ENCODE measurements around the gene CD70.
"Not testable (repeated sequence)": the region's sequence is repeated elsewhere in the genome, so short reads cannot be mapped to it uniquely, and the experiment has no call there.

DNA sequence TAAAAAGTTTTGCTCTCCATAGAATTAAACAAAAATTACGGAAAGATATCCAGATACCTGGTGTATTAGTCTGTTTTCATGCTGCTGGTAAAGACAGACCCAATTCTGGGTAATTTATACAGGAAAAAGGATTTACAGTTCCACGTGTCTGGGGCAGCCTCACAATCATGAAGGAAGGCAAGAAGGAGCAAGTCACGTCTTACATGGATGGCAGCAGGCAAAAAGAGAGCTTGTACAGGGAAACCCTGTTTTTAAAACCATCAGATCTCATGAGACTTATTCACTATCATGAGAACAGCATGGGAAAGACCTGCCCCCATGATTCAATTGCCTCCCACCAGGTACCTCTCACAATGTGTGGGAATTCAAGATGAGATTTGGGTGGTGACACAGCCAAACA is 24.2 kb downstream of the CD70 start:
- TF ChIP-seq, protein P1, sequence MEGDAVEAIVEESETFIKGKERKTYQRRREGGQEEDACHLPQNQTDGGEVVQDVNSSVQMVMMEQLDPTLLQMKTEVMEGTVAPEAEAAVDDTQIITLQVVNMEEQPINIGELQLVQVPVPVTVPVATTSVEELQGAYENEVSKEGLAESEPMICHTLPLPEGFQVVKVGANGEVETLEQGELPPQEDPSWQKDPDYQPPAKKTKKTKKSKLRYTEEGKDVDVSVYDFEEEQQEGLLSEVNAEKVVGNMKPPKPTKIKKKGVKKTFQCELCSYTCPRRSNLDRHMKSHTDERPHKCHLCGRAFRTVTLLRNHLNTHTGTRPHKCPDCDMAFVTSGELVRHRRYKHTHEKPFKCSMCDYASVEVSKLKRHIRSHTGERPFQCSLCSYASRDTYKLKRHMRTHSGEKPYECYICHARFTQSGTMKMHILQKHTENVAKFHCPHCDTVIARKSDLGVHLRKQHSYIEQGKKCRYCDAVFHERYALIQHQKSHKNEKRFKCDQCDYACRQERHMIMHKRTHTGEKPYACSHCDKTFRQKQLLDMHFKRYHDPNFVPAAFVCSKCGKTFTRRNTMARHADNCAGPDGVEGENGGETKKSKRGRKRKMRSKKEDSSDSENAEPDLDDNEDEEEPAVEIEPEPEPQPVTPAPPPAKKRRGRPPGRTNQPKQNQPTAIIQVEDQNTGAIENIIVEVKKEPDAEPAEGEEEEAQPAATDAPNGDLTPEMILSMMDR (IDR thresholded peaks at IDR 0.05) = not testable (repeated sequence)
- not testable (repeated sequence) for TF ChIP-seq POLR2A (IDR thresholded peaks at IDR 0.05)
